Measurements from ENCODE around the gene LAYN. TPM values are rescaled to one million over a fixed set of nuclear protein-coding genes. Genes with fewer than 3 reads are reported as not detected.

Gene LAYN
- total RNA-seq: 10 to 100 TPM in 1 of 2 donors, 1 to 10 TPM in 1; 7.2 to 11.0 TPM

GRCh38 chr11:111540114-111540936, at the start of gene LAYN:
TSS of gene LAYN (plus strand) at chr11:111540720. CDS start at chr11:111540844, 124 bp downstream.

GRCh38 chr11:111512296-111513239, 28.0 kb upstream of the LAYN start, which contains the start of gene BTG4:
TSS of gene BTG4 (minus strand) at chr11:111512386. CDS start at chr11:111498776, 13,610 bp downstream.

GRCh38 chr11:111514216-111515031, 26.1 kb upstream of the LAYN start, which contains the start of gene HOATZ:
TSS of gene HOATZ (plus strand) at chr11:111514778. CDS start at chr11:111514785, 7 bp downstream.

GRCh38 chr11:111601979-111602864, 61.7 kb downstream of the LAYN start, which contains the start of gene SIK2:
TSS of gene SIK2 (plus strand) at chr11:111602449. CDS start at chr11:111602564, 115 bp downstream.

Small RNA genes within 50 kb of the gene (small RNA-seq; reads per million reads assigned to genes)
- gene MIR34B (99.2 to 162 reads per million in 2 donors), gene MIR34C (83.8 to 138 reads per million in 2 donors)

Other genes with a start within 250 kb of the LAYN start
- not detected for gene POU2AF3, start 242.2 kb upstream of the LAYN start, total RNA-seq
- gene POU2AF1, start 161.4 kb upstream of the LAYN start, total RNA-seq: not detected
- not detected for gene BTG4, start 28.3 kb upstream of the LAYN start, total RNA-seq
- not detected for gene HOATZ, start 25.9 kb upstream of the LAYN start, total RNA-seq
- 10 to 100 TPM; 12.0 to 16.5 TPM for gene SIK2, start 61.7 kb downstream of the LAYN start, total RNA-seq
- 10 to 100 TPM; 21.0 to 35.3 TPM for gene PPP2R1B, start 225.7 kb downstream of the LAYN start, total RNA-seq